ENCODE results near the gene DFFB.

DFFB gene

DNA sequence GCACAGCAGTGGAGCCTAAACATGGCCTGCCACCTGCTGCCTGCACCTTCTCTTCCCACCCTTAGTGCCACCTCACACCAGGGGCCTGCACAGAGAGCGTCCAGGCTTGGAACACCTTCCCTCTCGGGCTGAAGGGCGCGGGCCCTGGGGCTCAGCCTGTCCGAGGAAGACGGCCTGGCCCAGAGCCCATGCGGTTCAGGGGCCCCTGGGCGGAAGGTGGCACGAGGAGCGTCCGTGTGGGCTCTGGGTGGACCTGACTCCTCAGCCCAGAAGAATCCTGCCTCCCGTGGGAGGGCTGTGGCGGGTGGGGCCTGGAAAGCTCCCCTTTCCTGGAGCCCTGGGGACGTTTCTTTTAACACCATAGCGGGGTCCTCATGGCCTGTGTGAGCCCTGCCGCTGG is 19.4 kb downstream of the DFFB start:
- no peak for DNase-seq

DNA sequence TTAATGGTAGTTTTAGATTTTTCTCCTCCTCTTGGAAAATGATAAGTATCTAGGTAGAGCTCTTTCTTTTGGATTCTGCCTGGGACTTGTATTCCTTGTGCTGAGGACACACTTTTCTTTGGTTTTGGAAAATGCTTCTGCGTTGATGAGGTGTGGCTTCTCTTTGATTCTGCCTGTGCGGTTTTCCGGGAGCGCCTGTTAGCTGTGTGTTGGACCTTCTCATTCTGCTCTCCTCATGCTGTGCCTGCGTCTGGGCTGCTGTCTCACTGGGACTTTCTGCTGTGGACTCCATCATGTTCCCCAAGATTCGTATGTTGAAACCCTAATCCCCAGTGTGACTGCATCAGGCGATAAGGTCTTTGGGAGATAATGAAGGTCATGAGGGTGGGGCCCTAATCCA is 21.8 kb downstream of the DFFB start:
- no peak for DNase-seq

DNA sequence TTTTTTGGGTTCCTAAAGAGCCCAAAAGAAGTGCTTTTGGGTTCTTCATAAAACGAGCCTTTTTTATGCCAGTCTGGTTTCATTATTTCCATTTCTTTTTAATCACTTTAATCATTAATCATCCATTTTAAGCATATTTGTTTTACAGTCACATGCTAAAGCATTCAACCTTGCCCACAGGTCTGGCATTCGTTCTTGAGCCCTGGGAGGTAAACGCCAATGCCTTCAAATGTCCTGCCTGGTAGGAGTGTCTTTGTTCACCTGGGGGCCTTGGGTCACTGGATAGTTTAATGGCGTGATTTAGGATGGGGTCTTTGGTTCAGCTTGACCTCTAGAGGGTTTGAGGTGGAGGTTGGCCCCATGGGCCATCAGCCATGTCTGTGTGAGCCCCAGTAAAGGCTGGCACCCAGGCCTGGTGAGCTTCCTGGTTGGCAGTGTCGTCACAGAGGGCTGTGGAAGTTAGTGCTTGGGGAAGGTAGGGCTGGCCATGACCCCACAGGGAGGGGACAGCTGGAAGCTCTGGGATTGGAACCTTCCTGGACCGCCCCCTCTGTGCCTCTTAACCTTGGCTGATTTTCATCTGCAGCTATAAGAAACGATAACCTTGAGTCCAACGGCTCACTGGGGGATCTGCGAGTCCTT is 22.6 kb downstream of the DFFB start:
- no peak for DNase-seq

DNA sequence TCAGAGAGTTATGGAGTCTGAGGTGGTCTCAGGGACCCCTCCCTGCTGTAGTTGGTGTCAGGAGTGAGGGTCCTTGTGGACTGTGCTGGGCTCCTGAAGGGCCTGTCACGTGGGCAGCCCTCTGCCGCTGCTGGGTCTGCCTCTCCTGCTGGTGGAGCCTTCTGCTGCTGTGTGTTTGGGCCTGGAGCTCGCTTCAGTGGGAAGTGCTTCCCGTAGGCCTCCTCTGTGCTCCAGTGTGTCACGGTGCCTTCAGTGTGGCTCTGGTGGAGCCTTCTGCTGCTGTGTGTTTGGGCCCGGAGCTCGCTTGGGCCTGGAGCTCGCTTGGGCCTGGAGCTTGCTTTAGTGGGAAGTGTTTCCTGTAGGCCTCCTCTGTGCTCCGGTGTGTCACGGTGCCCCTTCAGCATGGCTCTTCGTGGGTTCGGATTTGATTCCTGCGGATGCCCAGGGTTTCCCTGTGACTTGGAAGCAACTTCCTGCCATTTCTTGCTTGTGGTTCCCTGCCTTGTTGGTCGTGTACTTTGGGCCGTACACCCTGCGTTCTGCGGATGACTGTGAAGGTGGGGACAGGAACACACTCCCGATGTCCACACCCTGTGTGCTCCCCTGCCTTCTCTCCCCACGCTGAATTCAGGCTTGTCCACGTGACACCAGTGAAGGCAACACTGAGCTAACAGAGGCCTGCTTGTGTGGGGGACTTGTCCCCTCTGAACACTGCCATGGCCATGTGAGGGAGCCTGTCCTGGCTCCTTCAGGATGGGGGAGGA is 23.3 kb downstream of the DFFB start:
- no peak for DNase-seq

DNA sequence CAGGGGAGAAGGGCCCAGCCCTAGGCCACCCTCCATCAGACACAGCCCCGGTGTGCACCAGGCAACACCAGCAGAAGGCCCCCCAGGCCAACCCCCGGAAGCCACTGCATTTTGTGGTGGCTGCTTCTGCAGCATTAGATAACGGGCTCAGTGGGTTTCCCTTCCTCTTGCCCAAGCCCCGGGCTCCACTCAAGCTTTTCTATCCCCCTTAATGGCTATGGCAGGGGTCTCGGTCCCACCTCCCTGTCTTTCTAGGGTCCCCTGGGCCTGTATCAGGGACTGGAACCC is 23.9 kb downstream of the DFFB start:
- DNase-seq = no peak

DNA sequence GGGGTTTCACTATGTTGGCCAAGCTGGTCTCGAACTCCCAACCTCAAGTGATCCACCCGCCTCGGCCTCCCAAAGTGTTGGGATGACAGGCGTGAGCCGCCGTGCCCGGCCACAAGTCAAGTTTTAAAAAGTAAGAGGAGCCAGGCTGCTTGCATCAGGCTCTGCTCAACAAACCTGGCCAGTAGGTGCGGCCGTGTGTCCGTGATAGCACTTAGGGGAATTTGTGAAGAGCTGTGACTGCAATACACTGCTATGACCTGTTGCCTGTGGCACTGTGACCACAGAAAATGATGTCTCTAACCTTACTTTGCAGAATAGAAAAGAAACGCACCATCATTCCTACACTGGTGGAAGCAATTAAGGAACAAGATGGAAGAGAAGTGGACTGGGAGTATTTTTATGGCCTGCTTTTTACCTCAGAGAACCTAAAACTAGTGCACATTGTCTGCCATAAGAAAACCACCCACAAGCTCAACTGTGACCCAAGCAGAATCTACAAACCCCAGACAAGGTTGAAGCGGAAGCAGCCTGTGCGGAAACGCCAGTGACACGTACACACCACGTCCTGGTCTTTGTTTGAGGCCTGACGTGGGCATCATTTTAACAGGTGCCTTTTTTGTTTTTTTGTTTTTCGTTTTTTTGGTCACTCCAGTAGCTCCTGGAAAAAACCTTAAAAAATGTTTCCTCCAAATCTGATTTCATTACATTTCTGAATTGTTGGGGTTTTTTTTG is 26.1 kb downstream of the DFFB start:
- DNase-seq = no peak

DNA sequence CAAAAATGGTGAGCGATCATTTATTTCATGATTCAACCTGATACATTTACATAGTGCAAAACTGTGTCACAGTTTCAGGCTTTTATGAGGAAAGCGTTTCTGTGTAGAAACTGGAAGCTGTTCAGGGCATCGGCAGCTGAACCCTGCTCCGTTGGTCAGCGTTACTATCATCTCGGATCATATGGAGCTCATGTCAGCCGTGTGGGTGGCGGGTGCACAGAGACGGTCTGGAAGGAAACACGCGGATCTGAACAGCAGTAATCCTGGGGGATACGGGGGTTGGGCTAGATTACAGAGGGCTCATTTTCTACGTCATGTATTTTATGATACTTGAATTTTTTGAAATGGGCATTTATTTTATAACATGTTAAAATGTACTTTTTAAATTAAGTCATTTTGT is 27.7 kb downstream of the DFFB start:
- no peak for DNase-seq

DNA sequence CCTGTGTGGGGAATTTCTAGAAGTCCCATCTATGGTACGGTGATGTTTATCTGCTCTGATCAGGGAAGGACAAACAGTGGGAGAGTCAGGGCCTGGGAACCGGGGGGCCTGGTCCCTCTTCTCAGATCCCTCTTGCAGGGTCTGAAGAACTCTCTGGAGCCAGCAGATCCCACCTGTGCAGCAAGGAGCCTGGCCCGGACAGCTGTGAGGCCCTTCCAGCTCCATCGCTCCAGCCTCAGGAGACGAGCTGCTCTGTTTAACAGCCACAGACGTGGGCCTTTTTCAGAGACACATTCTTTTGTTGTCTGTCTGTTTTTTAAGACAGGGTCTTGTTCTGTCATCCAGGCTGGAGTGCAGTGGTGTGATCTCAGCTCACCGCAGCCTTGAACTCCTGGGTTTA is 28.3 kb downstream of the DFFB start:
- DNase-seq = no peak

DNA sequence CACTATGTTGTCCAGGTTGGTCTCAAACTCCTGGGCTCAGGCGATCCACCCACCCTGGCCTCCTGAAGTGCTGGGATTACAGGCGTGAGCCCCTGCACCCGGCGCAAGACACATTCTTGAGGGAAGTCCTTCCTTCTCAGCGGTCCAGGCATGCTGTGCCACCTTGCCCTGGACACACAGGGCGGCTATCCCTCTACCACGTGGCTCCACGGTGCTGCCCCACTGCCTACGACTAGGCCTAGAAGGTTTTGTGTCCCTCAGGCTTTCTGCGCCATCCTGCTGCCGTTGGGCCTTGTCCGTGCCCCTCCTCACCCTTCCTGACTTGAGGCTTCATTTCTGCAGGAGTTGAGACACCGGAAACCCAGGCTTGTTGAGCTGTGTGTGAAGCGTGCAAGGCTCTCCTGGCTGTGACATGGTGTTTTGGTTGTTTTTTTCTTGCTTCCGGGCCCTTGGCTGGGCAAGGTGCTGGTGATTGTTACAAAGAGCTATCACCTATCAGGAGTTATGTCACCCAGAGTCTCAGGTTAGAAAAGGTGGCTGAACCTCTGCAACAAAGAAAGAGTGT is 28.9 kb downstream of the DFFB start:
- no peak for DNase-seq

DNA sequence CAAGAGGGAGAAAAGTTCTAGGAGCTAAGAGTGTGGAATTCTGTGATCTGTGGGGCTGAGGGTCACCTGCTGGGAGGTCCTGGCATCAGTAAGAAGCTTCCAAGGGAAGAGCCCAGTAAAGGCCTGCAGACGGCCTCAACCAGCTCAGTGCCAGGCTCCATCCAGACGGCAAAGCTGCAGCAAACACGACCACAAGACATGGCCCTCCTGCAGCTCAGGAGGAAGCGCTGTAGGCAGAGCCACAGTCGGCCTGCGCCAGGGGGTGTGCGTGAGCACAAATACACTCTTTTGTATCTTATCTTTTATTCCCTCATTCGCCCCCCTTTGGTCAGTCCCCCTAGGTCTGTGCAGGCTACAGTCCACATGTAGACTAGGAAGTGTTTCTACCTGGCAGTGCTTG is 29.4 kb downstream of the DFFB start:
- no peak for DNase-seq

DNA sequence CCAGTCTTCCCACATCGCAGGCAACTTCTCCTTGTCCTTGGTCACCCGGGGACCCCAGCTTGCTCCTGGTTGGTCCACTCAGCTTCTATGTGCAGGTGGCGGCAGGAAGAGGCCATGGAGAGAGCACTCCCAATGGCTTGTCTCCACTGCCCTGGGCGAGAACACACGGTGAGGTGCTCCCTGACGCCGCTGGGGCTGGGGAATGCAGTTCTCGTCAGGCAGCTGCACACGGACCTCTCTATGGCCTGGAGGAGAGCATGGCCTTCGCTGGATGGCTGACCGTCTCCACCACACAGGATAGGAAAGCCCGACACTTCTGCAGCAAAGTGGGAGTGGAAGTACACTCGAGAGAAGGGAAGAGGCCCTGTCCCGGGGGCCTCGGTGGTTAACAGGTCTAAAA is 31.0 kb downstream of the DFFB start:
- no peak for DNase-seq

DNA sequence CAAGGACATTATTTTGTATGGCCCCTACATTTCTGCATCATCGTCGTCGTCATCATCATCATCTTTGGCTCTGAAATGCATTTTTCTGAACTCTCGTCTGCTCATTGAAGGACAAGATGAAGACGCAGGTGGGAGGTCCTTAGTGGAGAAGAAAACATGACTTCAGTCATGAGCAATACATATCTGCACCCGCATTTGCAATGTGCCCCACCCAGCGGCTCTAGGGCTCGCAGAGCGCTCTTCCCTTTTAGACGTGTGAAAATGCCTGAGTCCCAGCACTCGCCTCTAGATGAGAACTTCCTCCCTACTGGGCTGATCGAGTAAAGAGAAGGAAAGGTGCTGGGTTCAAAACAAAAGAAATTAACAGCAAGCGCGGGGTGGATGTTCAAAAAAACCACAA is 32.7 kb downstream of the DFFB start:
- DNase-seq = no peak

DNA sequence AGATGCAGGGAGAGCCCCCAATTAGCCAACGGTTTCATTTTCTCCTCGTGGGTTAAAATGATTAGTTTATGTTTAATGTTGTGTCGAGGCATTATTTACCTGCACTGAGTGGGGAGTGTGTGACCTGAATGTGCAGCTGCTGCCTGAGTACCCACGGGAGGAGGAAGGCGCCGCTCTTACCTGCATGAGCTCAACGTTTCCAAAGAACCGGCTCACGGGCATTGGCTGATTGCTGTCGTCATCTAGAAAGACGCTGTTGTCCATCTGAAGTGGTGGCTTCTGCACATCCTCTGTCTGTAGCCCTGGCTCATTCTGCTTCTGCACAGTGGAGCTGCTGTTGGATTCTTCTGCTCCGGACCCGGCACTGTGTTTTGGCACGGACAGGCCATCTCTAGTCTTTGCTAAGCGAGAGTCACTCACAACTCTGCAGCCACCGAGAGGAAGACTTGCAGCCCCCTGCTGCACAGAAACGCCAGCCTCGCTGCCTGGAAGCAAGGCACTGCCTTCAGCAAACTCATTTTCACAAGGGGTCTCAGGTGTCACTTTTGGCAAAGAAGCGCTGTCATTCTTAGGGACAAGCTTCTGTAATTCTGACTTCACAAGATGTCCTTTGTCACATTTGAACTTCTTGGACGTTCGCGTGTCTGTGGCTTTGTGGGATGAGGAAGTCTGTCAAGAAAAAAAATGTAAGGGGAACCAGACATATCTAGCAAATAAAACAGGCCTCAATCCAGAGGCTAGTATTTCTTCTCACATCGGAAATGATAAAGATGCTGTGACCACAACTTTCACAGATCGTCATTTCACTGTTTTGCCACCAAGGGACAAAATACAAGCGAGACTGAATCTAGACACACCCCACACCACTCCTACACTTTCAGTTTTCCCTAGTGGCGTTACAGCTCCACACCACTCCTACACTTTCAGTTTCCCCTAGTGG is 33.4 kb downstream of the DFFB start:
- no peak for DNase-seq

DNA sequence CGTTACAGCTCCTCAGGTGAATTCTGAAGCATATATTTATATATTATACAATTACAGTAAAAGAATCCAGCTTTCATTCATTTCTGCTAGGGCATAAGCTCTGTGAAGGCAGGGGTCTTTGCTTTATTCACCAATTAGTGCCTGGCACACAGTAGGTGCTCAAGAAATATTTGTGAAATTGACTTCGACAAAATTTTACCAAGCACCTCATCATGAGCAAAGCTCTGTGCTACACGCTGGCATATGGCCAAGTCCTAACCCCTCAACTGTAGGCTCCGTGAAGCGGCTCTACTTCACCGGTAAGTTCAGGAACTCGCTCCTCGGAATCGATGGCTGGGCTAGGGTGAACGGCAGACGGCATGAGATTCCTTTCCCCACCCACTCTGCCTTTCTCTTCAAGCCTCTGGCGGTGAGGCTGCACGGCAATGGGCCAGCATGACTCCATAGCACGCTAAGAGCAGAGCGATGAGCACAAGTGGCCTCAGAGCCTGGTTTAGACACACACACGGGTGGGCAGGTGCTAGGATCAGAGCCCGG is 34.1 kb downstream of the DFFB start:
- no peak for DNase-seq

DNA sequence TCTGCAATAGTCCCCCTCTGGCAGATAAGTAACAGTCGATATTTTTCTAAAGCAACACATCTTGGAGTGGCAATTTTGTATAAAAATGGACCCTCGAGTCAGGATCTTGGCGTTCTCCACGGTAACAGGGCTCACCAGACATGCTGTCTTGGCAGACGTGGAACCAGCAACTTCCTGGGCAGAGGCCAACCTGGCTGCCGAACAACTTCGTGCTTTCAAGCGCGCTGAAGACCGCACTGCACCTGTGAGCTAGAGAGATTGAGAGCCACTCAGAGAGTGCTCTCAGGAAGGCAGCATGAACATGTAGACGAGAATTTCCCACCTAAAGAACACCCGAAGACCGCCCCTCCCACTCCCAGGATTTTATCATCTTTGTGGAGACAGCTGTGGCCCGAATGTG is 35.5 kb downstream of the DFFB start:
- DNase-seq = no peak

DNA sequence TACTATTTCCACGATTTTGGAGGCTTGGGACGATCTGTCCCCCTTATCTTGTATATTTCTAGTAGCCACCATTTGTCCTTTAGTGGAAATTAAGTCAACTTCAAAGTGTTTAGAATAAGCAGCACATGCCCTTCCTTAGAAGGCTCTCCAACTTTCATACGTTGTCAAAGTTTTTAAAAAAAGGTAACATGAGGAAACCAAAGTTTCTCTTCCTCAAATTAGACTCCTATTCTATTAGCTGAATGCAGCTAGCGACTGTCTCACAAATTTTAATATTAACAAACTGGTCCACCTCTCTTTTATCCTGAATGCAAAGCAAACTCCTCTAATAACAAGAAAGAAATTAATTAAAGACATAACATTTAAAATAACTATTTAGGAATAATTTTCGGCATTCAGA is 35.9 kb downstream of the DFFB start:
- DNase-seq = no peak

DNA sequence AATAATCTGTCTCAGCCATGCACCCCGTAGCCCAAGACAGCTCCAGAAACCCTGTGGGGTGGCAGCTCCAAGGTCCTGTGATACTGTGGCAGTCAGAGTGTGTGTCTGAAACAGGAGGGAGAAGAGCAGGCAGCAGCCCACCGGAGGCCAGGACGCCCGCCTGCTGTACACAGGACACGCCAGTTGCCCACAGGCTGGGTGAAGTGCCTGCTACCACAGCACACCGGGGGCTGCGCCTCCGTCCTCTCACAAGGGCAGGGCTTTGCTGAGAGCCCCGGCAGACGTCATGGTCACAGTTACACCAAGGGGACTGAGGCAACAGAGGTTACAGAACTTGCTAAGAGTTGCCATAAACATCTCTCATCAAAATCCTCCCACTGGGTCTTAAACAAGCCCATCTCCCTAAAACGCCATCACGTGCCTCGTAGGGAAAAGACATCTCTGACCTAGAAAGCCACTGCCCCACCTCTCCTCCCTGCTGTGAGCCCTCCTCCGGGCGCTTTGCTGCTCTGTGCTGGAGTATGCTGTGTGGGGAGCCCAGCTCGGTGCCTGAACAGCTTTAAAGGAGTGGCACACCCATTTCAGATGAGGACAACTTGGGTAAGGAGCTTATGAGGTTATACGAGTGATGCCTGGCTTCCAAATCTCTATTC is 37.5 kb downstream of the DFFB start:
- DNase-seq = no peak

DNA sequence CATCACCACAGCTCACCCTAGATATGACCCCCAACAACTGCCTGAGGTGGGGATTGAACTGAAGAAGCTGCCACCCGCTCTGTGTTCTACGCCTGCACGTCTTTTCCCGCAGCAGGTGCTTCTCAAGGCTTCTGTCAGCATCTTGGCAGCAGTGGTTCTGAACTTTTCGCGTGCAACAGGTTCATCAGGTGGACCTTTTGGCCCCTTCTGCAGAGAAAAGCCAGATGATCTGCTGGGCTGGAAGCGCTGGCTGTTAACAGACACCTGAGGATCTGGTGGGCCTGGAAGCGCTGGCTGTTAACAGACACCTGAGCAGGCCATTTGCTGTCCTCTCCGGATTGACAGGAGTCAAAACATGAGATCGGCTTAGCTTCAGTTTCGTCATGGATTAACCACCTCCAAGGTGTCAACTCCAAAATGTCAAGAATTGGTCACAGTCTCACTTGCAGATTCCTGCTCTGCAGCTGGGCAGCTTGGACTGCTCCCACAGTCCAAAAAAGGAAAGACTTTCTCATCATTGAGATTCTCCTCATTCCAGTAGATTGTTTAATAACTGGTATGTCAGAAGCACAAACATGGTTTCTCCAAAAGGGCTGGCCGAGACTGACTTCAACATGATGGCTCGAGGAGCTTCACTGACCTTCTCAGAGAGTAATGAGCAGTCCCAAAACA is 38.1 kb downstream of the DFFB start:
- no peak for DNase-seq

DNA sequence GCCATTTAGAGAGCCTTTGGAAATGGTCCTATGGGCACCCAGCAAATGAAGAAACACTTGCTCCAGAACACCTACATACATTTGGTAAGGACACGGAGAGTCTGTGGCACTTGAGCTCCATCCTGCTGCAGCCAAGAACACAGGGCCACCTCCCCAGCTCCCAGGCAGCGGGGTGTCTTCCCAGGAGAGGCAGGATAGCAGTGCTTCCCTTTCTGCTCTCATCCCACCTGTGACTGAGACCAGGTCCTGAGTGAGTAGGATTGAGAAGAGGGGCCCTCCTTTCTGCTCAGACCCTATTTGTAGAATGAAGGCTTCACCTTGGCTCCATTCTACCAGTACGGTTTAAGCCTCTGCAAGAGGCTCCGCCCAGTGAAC is 38.7 kb downstream of the DFFB start:
- DNase-seq = no peak

DNA sequence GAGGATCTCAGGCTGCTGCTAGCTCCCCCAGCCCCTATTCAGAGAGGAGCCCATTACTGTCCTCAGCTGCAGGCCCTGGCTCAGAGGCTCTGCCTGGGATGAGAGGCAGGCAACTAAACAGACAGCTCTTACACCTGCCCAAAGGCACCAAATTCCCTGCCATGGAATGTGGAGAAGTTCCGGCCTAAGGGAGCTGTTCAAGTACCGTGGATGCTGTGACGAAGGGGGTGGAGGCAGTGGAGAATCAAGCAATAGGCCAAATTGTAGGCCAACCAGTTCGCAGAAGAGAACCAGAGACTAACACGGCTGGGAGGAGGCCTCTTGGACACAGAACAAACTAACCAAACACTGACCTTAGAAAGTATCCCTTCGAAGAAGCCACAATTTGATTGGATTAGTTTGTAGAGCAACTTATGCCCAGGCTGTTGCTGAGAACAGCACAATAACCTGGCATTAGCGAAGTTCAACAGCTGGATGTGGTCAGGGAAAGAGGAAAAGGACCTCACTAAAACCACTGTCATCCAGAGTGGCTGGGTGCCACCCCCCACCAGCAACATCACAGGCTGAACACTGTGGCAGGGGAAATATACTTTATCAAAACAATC is 39.2 kb downstream of the DFFB start:
- DNase-seq = no peak

DNA sequence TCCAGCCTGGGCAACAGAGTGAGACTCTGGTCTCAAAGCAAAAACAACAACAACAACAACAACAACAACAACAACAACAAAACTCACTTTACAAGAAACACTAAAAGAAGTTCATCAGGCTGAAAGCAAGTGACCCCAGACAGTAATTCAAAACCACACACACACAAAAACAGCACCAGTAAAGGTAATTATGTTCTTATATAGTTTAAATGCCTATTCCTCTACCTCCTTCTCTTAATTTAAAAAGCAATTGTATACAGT is 41.1 kb downstream of the DFFB start:
- no peak for DNase-seq
